Activated naive CD8-positive, alpha-beta T cell treated with anti-CD3 and anti-CD28 coated beads, Interleukin-2, amount 50 U/mL, for 16 hours (primary cell): ENCODE measurements around the gene ABCC6.
"Not testable (repeated sequence)": the region's sequence is repeated elsewhere in the genome, so short reads cannot be mapped to it uniquely, and the experiment has no call there.

Experiments used
- DNase-seq: peaks from one replicate; pipeline ENCODE4 v3.0.0-alpha.2; 2020; ENCODE audit warnings: low read depth, low spot score

Gene ABCC6

GRCh38 chr16:16222850-16223661 is at the start of gene ABCC6:
ABCC6 (minus strand) TSS chr16:16223494; CDS start chr16:16223434, 60 bp downstream.
- not testable (repeated sequence) for DNase-seq

DNA sequence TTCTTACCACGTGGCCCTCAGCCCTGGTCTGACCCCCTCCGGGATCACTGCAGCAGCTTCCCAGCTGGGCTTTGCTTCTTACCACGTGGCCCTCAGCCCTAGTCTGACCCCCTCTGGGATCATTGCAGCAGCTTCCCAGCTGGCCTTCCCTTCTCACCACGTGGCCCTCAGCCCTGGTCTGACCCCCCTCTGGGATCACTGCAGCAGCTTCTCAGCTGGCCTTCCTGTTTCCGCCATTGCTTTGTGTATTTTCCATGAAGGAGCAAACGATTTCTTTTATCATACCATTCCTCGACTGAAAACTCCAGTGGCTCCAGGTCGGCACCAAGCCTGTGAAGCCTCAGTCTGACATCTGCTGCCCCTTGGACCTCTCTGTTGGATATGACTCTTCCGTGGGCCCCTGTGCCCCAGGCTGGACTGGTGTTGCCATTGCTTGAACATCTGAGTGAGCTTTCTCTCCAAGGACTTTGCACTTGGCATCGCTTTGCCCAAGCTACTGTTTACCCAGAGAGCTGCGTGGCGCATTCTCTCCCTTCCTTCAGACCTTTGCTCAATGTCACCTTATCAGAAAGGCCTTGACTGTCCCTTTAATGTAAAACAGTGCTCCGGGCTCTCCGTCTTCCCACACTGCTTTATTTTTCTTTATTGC is 49.4 kb upstream of the ABCC6 start:
- not testable (repeated sequence) for DNase-seq

- DNase-seq = not testable (repeated sequence)
Measured at GRCh38 chr16:16271658-16272057, 48.4 kb upstream of the ABCC6 start.

GRCh38 chr16:16268185-16268808 is 45.0 kb upstream of the ABCC6 start:
- not testable (repeated sequence) for DNase-seq

DNA sequence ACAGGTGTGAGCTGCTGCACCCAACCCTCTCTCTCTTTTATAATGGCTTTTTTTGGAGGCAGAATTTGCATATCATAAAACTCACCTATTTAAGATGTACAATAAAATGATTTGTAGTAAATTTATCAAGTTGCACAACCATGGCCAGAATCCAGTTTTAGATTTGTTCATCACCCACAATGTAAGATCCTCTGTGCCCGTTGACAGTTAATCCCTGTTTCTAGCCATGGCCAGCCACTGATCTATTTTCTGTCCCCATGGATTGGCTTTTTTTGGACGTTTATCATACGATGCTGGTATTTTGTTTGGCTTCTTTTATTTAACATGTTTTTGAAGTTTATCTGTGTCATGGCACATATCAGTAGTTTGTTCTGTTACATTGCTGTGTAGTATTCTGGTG is 44.4 kb upstream of the ABCC6 start:
- not testable (repeated sequence) for DNase-seq

DNA sequence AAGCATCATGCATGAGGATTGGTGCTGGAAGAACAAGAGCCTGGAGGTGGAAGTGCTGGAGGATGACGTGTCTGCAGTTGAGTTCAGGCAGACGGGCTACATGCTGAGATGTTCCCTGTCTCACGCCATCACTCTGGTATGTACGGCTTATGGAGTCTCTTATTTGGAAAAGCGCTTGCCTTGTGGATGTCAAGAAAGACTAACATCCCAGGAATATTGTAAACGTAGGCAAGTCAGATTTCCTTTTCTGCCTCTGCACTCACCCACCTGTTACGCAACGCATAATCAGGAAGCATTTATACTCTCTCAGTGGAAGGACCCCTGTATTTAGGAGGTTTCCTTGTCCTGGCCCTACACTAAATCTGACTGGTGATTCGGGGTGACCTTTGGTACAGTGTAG is 41.8 kb upstream of the ABCC6 start:
- not testable (repeated sequence) for DNase-seq

- not testable (repeated sequence) for DNase-seq
Measured at GRCh38 chr16:16263947-16264346, 40.7 kb upstream of the ABCC6 start.

- DNase-seq = not testable (repeated sequence)
Measured at GRCh38 chr16:16262954-16263555, 39.8 kb upstream of the ABCC6 start.

DNA sequence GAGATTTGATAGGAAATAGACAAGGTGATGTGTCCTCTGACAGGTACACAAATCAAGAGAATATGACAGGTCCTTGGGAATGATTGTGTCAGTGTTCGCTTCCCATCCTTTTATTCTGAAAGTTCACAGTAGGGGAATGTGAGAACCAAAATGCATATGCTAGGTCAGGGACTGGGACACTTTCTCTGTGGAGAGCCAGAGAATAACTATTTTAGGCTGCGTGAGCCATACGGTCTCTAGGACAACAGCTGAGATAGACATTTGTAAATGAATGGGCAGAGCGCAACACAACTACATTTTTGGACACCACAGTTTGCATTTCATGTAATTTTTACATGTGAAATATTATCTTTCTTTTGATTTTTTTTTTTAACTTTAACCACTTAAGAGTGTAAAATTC is 36.7 kb upstream of the ABCC6 start:
- not testable (repeated sequence) for DNase-seq

- DNase-seq = not testable (repeated sequence)
Measured at GRCh38 chr16:16258822-16259221, 35.5 kb upstream of the ABCC6 start.

DNA sequence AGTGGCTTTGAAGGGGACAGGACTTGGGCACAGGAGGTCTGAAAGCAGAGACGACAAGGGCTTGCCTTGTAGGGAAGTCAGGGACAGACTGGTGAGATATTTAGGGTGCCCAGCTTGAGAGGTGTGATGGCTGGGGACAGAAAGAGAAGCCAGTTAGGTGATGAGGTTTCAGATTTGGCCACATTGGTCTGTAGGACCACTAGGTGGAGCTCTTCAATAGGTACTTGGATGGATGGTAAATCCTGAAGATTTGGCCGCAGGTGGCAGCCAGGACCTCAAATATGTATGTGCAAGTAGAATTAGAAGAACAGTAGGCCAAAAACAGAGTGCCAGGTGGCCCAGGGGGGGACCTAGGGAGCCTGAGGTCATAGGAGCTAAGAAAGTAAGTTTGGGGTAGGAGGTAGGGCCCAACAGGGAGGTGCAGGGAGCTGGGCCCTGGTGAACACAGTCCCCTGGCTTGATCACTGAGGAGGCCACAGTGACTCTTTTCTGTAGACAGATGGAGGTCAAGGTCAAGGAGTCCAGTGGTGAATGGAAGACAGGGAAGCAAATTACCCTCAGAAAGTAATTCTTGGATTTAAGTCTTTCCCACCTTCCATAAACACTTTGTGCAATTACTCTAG is 34.1 kb upstream of the ABCC6 start:
- DNase-seq = not testable (repeated sequence)

- DNase-seq = not testable (repeated sequence)
Measured at GRCh38 chr16:16252377-16252776, 29.1 kb upstream of the ABCC6 start.

DNA sequence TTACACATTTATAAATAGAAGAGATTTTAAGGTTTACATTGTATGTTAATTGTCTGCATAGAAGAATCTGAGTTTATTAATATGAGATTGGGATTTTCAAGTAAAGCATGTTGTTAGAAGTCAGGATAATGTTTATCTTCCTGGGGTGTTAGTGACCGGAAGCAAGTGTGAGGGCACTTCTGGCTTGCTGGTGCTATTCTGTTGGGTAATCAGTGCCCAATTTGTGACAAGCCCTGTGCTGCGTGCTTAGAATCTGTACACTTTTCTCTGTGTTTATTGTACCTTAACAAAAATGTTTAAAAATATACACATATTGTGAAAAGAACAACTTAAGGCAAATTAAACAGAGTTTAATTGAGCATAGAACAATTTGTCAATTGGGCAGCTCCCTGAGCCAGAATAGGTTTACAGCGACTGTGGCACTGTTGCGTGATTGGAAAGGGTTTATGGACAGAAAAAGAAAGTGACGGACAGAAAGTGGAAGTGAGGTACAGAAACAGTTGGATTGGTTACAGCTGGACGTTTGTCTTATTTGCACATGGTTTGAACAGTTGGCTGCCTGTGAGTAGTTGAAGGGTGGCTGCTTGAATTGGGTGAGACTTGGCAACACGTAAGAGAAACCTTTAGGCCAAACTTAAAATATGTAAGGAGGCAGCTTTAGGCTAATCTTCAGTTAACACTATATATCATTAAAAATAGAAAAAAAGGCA is 26.5 kb upstream of the ABCC6 start:
- not testable (repeated sequence) for DNase-seq

DNA sequence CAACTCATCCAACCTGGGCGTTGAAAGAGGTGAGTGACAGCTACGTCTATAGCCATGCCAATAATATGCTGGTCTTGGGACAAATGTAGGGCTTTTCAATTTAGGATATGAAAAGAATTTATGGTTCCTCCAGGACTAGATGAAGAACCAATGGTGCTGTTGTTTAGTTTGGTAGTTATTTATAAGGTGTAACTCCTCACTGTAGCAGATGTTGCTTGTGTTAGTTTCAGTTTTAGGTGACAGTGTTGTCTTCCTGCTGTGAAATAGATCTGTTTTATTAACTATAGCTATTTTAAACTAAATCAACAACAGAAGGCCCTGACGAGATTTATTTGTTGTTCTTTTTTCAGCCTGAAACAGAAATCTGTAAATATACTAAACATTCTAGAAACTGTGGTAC is 24.1 kb upstream of the ABCC6 start:
- DNase-seq = not testable (repeated sequence)

DNA sequence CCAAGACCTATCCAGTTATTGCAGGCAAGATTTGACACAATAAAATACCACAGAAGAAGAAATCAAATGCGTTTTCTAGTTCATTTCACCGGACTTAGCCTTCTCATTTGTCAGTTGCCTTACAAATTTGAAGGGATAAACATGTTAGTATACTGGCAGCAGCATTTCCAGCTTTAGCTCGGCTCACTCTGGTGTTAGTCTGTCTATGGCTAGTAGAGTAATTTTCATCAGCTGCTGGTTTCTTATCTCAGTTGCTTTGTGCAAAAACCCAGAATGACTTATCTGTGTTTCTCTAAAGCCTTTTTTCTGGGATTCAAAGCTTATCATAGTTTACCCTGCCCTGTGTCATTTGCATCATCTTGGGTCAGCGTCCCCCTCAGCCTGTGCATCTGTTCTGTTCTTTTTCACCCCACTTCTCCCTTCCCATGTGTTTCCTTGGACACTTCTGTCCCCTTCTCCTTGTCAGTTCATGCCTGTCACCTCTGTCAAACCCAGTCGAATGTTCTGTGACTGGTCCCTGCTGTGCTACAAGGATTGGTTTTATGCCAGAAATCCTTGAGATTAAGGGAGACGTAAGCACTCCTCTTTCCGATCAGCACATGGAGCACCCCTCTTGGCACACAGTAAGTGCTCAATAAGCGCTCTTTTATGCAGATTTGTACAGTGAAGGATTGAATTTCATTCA is 23.4 kb upstream of the ABCC6 start:
- not testable (repeated sequence) for DNase-seq

DNA sequence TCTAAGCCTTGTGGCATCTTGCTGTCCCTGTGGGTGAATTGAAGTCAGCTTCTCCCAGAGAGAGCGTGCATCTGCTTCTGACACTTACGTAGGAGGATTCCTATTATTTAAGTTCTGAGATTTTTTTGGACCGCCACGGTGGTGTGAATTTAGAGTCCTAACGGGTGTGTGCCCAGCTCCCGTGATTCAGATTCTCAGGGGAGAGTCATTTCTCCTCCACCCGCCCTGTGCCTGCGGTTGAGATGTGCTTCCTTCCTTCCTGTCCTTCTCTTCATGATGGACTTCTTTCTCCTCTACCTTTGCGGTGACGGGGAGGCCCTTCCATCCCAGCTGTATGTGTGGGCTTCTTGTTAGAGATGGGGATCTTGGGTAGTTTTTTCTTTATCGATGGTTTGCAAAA is 20.6 kb upstream of the ABCC6 start:
- DNase-seq = not testable (repeated sequence)

DNA sequence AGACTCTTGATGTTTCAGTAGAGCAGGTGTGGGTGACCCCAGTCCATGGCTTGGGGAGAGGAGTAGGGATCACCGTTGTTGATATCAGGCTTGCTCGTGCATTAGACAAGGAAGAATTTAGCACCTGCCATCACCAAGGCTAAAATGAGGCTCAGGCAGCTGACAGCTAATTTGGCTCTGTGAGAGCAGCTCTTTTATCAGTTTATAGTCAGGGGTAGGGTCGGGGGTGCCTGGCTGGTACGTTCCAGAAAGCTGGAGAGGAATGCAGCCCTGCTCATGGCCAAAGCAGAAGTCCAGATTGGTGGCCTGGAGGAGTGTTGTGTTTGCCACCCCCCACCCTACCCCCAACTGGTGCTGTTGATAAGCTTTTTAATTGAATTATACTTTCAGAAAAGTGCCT is 17.4 kb upstream of the ABCC6 start:
- not testable (repeated sequence) for DNase-seq

DNA sequence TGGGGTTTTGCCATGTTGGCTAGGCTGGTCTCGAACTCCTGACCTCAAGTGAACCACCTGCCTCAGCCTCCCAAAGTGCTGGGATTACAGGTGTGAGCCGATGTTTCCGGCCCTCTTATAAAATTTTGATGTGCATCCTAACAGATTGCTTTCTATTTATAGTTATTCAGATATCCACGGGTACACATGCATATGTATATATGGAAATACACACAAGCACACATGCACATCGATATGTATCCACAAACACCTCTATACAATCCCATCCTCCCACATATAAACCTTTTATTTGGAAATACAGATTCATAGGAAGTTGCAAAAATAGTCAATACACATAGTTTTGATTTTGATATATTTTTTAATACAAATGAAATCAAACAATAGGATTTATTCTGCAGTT is 14.4 kb upstream of the ABCC6 start:
- DNase-seq = not testable (repeated sequence)

DNA sequence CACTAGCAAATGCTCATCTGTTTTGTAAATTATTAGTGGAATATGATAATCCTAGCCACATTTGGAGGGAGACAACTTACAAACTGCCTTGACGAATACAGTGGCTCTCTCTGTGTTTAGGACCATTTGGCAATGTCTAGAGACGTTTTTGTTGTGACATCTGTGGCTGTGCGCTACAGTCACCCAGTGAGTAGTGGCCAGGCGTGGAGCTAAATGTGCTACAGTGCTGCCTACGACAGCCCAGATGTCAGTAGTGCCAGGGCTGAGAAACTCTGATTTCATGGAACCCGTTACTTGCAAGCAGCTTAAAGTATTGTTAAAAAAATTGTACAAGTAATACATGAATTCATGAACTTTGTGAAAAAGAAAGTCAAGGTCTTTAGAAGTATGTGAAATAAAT is 13.8 kb upstream of the ABCC6 start:
- not testable (repeated sequence) for DNase-seq

DNA sequence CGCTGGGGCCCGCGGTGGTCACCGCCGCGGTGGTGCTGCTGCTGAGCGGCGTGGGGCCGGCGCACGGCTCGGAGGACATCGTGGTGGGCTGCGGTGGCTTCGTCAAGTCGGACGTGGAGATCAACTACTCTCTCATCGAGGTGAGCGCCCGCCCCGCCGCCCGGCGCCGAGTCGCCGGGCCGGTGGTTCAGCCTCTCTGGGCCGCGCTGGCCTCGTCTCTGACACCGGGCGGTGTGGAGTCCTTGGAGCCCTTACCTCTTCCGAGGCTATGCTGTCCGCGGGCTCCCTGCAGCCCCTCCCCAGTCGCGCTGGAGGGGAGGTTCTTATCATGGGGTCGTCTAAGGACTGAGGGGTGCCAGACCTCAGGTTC is 9.4 kb upstream of the ABCC6 start:
- not testable (repeated sequence) for DNase-seq
